Stimulated activated CD8-positive, alpha-beta memory T cell treated with anti-CD3 and anti-CD28 coated beads, Interleukin-4, amount 100 ng/mL, for 1 hour (primary cell): Measurements from ENCODE around the gene RNF182.
"Not testable (repeated sequence)": the region's sequence is repeated elsewhere in the genome, so short reads cannot be mapped to it uniquely, and the experiment has no call there.

Experiments
- DNase-seq, 2 donors: peaks; one replicate each; pipeline ENCODE4 v3.0.0-alpha.2; 2020; ENCODE audit warnings: low read depth in 2 of 2, low spot score in 1 of 2

Gene RNF182

DNA sequence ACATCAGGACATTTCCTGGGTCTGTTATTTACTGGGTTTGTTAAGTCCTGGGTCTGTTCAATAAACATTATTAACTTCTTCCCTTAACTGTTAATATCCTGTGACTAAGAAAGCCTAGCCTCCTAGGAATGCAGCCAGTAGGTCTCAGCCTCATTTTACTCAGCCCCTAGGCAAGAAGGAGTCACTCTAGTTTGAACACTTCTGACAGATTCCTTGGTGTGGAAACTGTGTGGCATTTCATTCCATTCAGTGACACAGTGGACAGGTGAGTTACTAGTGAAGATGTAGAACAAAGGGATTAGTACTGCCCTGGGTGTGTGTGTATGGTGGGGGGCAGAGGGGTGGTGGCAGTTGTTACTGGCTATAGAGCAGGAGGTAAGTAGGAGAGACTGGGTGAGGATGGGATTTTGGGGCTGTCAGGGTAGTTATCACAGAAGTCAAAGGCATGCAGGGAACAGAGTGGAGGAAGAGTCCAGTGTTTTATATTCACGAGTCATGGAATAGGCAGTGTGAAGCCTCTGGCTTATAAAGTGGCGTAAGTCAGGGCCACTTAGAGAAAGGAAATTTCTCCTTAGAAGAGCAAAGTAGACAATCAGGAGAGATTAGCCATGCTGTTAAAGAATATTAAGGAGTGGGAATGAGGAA, 28.4 kb downstream of the RNF182 start:
- DNase-seq: no peak

- no peak for DNase-seq
Observed at GRCh38 chr6:13965582-13966127, 40.9 kb downstream of the RNF182 start.

DNA sequence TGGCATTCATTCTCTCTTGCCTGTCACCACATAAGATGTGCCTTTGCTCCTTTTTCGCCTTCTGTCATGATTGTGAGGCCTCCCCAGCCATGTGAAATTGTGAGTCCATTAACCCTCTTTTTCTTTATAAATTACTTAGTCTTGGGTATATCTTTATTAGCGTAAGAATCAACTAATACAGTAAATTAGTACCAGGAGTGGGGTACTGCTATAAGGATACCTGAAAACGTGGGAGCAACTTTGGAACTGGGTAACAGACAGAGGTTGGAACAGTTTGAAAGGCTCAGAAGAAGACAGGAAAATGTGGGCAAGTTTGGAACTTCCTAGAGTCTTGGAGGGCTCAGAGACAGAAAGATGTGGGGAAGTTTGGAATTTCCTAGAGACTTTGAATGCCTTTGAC, 46.6 kb downstream of the RNF182 start:
- DNase-seq: no peak

DNA sequence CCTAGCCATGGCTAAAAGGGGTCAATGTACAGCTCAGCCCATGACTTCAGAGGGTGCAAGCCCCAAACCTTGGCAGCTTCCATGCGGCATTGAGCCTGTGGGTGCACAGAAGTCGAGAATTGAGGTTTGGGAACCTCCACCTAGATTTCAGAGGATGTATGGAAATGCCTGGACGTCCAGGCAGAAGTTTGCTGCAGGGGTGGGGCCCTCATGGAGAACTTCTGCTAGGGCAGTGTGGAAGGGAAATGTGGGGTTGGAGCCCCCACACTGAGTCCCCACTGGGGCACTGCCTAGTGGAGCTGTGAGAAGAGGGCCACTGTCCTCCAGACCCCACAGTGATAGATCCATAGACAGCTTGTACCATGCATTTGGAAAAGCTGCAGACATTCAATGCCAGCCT, 47.9 kb downstream of the RNF182 start:
- DNase-seq: not testable (repeated sequence)

GRCh38 chr6:13973422-13973821, 48.7 kb downstream of the RNF182 start:
- not testable (repeated sequence) for DNase-seq

- DNase-seq: no peak
Observed at GRCh38 chr6:13978102-13978640, 53.4 kb downstream of the RNF182 start.

DNA sequence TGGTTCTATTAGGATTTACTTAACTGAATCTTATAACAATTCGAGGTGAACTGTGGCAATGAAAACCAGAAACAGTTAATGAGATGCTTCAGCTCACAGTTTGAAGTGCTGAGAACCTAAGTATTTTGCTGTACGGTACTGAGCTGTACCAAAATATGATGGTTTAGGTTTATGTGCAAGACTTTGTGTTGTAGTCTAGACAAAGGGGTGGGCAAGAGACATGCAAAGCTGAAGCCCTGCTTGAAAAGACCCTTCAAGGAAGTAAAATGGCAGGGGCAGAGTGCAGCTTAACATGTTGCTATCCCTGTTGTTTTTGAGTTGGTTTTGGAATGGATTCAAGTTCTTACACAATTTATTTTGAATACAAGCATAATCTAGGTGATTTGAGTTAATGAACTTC, 54.0 kb downstream of the RNF182 start:
- no peak for DNase-seq

- no peak for DNase-seq
Observed at GRCh38 chr6:13979284-13980171, 54.8 kb downstream of the RNF182 start.

GRCh38 chr6:13980534-13980933, 55.8 kb downstream of the RNF182 start:
- DNase-seq: no peak

DNA sequence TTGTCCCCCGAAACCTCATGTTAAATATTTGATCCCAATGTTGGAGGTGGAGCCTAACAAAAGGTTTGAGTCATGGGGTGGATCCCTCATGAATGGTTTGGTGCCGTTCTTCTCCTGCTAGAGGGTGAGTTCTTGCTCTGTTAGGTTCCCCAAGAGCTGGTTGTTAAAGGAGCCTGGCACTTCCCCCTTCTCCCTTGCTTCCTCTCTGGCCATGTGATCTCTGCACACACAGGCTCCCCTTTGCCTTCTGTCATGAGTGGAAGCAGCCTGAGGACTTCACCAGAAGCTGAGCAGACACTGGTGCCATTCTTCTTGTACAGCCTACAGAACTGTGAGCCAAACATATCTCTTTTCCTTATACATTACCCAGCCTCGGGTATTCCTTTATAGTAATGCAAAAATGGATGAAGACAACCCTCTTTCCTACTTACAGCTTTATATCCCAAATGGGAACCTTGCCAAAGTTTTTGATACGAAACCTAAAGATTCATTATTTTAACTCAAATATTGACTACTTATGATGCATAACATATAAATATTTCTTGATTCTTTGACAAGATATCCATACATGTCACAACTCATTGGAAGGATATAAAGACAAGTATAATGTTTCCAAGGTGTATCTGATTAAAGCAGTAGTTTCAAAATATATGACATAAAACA, 61.0 kb downstream of the RNF182 start:
- DNase-seq: no peak

DNA sequence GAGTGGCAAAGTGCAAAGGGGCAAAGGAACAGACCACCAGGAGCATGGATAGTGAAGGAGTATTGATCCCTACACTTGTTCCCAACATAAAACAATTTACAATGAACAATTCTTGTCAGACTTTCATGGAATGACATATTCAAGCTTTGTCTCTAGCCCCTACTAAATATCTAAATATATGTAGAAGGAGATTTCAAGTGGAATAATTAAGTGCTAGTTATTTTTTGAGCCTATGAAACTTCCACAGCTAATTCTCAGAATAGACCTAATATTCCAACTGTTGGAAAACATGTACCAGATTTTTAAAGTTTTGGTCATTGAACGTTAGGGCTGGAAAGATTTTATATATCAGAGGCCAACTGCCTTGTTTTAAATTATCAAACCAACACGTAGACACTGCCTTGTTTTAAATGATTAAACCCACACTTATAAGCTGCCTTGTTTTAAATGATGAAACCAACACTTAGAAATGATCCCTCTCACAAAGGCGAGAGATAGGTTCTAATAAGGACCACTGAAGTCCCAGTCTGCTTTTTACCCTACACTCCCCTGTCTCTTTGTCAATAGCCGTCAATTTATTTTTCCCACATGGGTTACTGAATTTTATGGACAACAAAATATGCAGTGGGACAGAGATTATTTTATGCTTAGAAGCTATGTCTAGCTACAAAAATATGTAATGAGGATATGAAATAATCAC, 62.1 kb downstream of the RNF182 start:
- DNase-seq: no peak

- DNase-seq: no peak
Observed at GRCh38 chr6:13987400-13987865, 62.7 kb downstream of the RNF182 start.

DNA sequence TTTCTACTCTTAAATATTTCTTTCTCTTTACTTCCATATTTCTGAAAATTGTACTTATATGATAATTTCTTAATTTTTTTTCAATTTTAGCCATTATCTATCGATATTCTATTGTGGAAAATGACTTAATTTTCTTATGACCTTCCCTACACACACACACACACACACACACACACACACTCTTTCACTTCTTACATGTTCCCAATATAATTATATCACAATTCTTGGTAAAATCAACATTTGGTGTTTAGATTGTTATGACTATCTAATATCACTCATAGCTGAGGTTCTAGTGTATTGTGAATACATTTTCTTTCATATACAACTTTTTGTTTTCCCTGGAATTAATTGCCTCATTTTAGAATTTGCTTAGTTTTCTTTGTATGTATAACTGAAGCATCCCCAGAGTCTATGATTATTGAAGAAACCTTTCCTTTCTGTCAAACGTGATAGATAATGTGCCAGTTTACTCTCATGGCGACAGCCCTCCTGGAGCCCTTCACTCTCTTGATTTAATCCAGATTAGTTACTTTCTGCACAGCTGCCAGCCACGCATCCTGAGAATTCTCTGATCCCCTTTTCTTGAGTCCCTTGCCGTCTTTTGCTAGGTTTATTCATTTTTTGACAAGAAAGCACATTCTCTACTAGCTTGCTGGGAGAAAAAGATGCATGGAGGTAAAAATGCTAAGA, 63.4 kb downstream of the RNF182 start:
- no peak for DNase-seq

DNA sequence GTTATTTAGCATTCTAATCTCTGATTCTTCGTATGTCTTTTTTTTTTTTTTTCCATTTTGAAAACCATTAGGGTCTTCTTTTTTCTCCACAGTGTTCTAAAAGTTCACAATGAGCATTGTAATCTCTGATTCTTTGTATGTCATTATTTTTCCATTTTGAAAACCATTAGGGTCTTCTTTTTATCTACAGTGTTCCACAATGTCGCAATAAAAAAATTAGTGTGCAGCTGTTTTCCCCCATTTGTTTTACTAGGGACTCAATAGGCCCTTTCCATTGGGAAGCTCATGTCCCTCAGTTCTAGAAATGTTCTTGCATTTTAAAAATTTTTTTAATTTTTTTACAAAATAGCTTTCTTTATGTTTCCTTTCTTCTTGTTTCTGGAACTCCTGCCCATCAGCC, 64.2 kb downstream of the RNF182 start:
- DNase-seq: no peak

GRCh38 chr6:13989496-13990144, 64.9 kb downstream of the RNF182 start:
- no peak for DNase-seq

GRCh38 chr6:13990796-13991195, 66.0 kb downstream of the RNF182 start:
- DNase-seq: no peak

- no peak for DNase-seq
Observed at GRCh38 chr6:13991393-13991792, 66.6 kb downstream of the RNF182 start.

- no peak for DNase-seq
Observed at GRCh38 chr6:13992417-13993055, 67.8 kb downstream of the RNF182 start.

DNA sequence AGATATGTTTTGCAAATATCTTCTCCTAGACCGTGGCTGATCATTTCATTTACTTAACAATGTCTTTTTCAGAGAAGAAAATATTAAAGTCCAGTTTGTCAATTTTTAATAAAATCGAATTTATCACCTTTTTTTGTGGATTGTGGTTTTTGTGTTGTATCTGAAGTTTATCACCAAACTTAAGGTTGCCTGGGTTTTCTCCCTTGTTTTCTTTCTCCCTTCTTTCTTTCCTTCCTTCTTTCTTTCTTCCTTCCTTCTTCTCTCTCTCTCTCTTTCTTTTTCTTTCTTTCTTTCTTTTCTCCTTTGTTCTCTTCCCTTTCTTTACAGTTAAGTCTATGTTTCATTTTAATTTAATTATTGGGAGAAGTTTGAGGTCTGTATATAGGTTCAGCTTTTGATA, 68.7 kb downstream of the RNF182 start:
- DNase-seq: no peak
